ENCODE results near the gene ZBTB8A.
"Not testable (repeated sequence)": the region's sequence is repeated elsewhere in the genome, so short reads cannot be mapped to it uniquely, and the experiment has no call there.

ZBTB8A gene

DNA sequence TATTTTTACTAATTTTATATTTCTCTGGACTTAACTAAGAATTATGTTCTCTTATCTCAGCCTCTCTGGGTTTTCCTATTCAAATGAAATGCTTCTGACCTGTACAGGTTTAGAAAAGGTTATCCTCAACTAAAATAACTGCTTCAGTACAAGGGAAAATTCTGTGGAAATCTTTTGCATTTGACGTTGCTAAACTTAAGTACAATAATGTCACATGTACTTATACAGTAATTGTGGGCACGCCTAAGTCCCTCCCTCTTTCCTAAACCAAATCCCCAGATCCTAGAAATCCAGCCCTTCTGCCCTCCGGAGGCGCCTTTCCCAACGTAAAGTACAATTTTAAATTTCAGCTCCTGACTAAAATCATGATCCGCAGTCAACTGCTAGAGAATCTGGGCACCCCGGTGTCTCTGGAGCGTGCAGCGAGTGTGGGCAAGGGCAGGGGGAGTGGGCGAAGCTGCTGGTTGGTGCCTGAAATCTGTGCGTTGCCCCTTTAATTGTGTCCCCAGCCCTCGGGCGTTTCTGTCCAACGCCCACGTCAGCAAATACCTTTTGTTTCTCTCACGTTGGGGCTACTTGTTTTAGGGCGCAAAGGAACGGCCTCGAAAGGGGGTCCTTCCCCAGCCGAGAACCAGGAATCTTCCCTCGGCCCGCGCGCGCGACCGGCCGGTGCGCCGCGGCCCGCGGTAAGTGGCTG, at the start of gene ZBTB8A:
Gene ZBTB8A (plus strand): TSS at position 541 of the 697 bp plus-strand sequence. CDS start 53,505 bp downstream, outside the sequence.
- DNase-seq: peak; percentile 9

DNA sequence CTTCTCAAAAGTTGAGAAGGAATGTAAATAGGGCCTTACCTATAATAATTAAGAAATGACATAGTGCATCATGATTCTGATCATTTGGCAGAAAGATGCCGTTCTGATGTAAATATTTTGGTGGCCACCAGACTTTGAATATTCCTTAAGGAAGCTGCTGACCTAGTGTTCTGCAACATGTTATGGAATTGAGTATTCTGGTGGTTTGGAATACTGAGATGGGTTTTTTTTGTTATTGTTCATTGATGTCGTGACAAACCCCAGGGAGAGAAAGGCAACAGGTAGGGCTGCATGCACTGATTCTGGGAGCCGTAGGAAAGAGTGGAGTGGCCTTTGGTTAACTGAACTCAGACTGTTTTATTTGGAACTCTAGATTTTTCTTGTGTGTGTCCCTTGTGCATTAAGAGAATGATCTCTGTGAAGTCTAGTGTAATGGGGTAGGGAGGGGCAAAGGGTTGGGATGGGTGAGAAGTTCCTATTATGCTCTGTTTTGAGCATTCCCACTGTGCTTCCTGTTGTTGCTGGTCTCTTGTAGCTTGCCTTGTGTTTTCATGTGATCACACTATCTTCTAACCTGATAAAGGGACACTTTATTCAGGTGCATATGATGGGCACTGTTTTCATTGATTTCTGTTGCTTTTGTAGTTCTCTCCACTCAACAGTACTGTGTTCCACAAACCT, 49.3 kb upstream of the ZBTB8A start:
- no peak for DNase-seq

GRCh38 chr1:32491386-32491785, 47.8 kb upstream of the ZBTB8A start:
- no peak for DNase-seq

GRCh38 chr1:32494196-32494595, 45.0 kb upstream of the ZBTB8A start:
- no peak for DNase-seq

DNA sequence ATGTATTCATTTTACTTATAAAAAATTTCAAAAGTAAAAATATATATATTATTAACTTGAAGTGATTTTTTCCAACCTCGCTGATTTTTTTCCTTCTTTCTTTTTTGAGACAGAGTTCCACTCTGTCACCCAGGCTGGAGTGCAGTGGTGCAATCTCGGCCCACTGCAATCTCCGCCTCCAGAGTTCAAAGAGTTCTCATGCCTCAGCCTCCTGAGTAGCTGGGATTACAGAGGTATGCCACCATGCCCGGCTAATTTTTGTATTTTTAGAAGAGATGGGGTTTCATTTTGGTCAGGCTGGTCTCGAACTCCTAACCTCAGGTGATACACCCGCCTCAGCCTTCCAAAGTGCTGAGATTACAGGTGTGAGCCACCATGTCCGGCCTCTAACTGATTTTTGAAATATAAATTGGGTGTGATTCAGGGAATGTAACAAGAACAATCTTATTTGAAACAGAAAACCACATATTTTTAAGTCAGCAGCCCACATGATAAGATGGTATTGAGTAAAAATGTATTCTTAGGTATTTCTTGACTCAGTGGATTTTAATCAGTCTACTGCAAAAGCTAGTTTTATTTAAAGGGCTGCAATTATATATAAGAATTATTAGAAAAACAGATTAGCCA, 44.4 kb upstream of the ZBTB8A start:
- no peak for DNase-seq

DNA sequence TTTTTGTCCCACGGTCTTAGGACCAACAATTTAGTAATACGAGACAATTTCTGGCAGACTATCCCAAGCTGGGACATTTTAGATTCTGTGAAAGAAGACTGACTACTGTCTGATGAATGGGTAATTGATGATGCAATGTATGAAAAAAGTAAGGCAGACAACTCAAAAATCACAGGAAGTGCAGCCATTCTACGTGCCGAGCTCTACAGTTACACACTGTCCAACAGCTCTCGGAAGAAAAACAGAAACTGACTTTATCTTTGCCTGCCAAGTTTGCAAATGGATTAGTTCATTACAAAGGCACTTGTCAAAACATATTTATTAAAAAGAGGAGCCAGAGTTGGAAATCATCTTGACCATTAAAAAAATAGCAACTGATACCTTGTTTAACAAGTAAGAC, 43.1 kb upstream of the ZBTB8A start:
- no peak for DNase-seq

DNA sequence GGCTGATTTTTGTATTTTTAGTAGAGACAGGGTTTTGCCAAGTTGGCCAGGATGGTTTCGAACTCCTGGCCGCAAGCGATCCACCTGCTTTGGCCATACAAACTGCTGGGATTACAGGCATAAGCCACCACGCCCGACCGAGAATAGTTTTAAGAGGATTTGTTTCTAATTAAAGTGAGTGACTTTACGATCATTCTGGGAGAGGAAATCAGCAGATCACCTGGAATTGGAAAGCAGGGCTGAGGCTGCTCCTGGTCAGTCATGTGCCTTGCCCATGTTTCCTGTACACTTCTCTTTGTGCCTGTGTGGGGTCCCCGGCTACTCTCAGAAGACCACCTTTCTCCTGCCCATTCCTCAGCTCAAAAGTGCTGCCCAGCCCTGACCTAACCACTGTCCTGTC, 40.5 kb upstream of the ZBTB8A start:
- DNase-seq: no peak

- no peak for DNase-seq
Measured at GRCh38 chr1:32500387-32501209, 38.6 kb upstream of the ZBTB8A start.

DNA sequence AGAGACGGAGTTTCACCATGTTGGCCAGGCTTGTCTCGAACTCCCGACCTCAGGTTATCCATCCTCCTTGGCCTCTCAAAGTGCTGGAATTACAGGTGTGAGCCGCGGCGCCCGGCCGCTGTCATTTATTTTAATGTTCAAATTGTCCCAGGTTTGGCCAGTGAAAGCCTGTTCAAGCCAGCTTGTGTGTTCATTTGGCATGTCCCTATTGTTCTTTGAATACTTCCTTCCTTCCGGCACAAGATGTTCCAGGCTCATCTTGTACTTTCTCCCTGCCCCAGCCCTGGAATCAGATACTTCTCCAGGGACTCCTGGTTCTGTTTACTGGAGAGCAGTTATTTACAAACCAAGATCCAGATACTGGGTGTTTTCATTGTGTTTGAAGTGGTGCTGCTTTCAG, 37.4 kb upstream of the ZBTB8A start:
- DNase-seq: no peak

DNA sequence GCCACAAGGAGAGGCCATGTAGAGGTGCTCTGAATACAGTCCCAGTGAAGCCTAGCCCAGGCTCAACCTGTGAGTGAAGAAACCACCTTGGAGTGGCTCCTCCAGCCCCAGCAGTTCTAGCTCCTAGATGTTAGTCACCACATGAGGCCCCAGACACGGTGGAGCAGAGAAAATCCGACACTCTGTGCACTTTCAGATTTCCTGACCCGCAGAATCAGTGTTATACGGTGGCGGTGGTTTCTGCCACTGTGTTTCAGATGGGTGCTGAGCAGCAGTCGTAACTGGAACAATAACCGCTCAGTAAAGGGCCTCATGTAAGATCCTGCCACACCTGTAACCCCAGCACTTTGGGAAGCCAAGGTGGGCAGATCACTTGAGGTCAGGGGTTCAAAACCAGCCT, 36.1 kb upstream of the ZBTB8A start:
- no peak for DNase-seq

GRCh38 chr1:32507021-32507420, 32.2 kb upstream of the ZBTB8A start:
- DNase-seq: no peak

DNA sequence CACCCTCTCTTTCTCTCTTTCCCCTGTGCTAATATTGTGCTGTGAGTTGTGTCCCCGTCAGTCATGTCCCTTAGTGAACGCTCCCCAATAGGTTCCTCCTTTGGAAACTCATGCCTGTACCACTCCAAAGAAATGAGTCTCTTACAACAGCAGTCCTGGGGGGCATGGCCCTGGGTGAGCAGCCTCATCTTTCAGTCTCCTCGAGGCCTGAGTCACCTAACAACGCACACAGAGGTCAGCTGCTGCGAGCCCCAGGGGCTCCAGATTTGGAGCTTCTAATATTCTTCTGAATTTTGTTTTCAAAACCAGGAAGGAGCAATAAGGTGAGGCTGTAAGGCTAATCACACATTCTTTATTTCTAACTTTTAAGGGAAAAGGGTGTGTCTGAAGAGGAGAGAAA, 30.5 kb upstream of the ZBTB8A start:
- DNase-seq: no peak

DNA sequence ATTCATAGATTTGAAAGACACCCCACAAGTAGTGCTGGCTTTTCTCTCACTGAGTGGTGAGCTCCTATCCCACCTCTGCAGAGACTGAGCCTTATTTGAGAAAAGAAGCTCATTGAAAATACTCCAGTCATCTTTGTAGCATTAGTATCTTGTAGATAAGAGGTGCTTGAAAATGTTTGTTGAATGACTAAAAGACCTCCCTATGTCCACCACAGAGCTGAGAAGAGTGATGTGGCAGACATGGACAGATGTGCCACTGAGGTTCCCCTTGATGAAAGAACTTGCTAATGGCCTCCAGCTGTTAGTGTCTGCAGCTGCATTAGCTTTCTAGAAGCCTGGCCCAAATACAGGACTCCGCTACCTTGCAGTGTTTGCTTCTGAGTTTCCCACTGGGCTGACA, 29.3 kb upstream of the ZBTB8A start:
- no peak for DNase-seq

GRCh38 chr1:32516402-32516801, 22.8 kb upstream of the ZBTB8A start:
- DNase-seq: no peak

DNA sequence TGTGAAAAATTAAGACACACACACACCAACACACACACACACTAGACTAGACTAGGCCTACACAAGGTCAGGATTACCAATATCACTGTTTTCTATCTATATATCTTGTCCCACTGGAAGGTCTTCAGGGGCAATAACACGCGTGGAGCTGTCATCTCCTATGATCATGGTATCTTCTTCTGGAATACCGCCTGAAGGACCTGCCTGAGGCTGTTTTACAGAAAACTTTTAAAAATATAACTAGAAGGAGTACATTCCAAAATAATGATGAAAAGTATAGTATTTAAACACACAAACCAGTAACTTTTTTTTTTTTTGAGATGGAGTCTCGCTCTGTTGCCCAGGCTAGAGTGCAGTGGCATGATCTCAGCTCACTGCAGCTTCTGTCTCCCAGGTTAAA, 20.3 kb upstream of the ZBTB8A start:
- DNase-seq: no peak

GRCh38 chr1:32521165-32521564, 18.1 kb upstream of the ZBTB8A start:
- no peak for DNase-seq

DNA sequence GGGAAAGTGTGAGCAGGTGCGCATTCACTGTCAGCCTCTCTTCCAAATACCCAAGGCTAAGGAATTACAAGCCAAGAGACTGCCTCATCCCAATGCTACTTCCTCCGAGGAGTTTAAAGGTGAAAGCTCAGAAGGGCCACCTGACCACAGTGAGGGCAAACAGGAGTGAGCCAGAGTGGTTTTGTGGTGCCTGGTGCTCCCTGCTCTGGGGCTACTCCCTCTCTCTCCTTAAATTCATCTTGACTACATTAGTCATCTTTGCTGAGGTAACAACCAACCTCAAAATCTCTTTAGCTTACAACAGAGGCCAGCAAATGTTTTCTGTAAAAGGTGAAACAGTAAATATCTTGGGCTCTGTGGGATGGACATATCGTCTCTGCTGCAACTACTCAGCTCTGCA, 14.2 kb upstream of the ZBTB8A start:
- DNase-seq: no peak

GRCh38 chr1:32525661-32526444, 13.4 kb upstream of the ZBTB8A start:
- no peak for DNase-seq

DNA sequence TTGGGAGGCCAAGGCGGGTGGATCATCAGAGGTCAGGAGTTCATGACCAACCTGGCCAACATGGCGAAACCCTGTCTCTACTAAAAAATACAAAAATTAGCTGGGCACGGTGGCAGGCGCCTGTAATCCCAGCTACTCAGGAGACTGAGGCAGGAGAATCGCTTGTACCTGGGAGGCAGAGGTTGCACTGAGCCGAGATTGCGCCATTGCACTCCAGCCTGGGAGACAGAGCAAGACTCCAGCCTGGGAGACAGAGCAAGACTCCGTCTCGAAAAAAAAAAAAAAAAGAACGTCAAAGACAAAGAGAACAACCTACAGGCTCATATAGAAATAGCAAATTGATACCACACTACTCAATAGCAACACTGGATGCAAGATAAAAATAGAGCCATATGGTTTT, 10.7 kb upstream of the ZBTB8A start:
- DNase-seq: not testable (repeated sequence)

GRCh38 chr1:32533792-32534327, 5.4 kb upstream of the ZBTB8A start:
- no peak for DNase-seq

- no peak for DNase-seq
Measured at GRCh38 chr1:32536117-32536516, 3.1 kb upstream of the ZBTB8A start.

GRCh38 chr1:32536764-32537163, 2.5 kb upstream of the ZBTB8A start:
- DNase-seq: no peak

All from NCI-H2029 treated with DMSO at 0.1 percent for 48 hours (cell line).